ENCODE data around the gene LIMK1. TPM values are rescaled to one million over a fixed set of nuclear protein-coding genes. Genes with fewer than 3 reads are reported as not detected.

Gene LIMK1
- polyA plus RNA-seq, 2 of the 4 experiments (the other 2 are of a cell fraction), result 17.6 to 28.9 TPM

DNA sequence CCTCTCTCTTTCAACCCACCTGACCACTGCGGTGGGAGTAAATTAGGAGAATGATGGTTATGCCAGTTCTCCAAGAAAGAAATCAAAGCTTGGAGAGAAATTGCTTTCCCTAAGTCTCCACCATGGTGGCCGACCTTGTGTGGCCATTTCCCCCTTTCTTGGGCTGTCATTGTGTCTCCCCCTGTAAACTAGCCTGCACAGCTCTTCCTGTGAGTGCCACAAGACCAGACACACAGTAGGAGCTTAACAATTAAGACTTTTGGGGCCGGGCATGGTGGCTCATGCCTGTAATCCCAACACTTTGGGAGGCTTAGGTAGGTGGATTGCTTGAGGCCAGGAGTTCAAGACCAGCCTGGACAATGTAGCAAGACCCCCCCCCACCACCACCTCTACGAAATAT lies 18.9 kb upstream of the LIMK1 start:
- ChIA-PET CTCF (interaction anchor here (1.0 to 3.9 kb wide), 9 partner anchors 69 to 338 kb away, joined by 3 to 23 read pairs (median 7); no protein-coding TSS in a partner anchor), POLR2A (no interaction called here)
- 64% methylated on average over 4 of the region's 4 CpGs for WGBS (ENCODE audit: missing lambda C conversion rate)

DNA sequence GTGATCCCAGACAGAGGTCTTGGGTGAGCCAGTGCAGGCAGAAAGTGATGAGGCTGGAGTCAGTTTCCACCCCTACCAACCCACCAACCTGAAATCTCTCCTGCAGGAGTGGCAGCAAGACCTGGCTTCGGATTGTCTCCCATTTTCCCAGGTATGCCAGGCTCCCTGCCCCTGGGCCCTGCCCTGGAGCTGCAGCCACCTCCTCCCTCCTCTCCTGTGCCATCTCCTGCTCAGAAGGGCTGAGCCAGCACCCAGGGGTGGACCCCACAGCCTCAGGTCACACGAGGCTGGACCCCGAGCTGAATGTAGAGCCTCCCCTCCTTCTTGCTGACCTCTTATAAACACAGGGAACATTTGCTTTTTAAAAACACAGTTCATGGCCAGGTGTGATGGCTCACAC lies 17.0 kb upstream of the LIMK1 start:
- FAIRE-seq, result no peak
- Histone ChIP-seq H3K9me3 (no peaks in the 10 kb centered on the region), H3K4me3 (no peak overlapping the region), H3K27ac (no peak overlapping the region), H3K4me1 (peaks cover 10% of the 10 kb centered on the region), H3K4me2 (no peak overlapping the region)
- no peak for ATAC-seq
- DNase-seq (ENCODE audit: low read depth in 1 of 2, low spot score in 1 of 2), result no peak
- WGBS (ENCODE audit: missing lambda C conversion rate), result 79% methylated on average over 3 of the region's 3 CpGs
- TF ChIP-seq, protein P1, sequence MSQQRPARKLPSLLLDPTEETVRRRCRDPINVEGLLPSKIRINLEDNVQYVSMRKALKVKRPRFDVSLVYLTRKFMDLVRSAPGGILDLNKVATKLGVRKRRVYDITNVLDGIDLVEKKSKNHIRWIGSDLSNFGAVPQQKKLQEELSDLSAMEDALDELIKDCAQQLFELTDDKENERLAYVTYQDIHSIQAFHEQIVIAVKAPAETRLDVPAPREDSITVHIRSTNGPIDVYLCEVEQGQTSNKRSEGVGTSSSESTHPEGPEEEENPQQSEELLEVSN (IDR thresholded peaks at IDR 0.05; ENCODE audit: borderline replicate concordance, low read depth), result no peak
- no peak for TF ChIP-seq CHD2 (IDR thresholded peaks at IDR 0.05; ENCODE audit: low read length, partially characterized antibody)
- TF ChIP-seq SREBF2 (IDR thresholded peaks at IDR 0.05), result no peak
- TF ChIP-seq, protein P2, sequence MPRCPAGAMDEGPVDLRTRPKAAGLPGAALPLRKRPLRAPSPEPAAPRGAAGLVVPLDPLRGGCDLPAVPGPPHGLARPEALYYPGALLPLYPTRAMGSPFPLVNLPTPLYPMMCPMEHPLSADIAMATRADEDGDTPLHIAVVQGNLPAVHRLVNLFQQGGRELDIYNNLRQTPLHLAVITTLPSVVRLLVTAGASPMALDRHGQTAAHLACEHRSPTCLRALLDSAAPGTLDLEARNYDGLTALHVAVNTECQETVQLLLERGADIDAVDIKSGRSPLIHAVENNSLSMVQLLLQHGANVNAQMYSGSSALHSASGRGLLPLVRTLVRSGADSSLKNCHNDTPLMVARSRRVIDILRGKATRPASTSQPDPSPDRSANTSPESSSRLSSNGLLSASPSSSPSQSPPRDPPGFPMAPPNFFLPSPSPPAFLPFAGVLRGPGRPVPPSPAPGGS (IDR thresholded peaks at IDR 0.05), result no peak
- TF ChIP-seq KDM5A (IDR thresholded peaks at IDR 0.05), result no peak
- TF ChIP-seq HOXB5 (CRISPR knock-in tag; IDR thresholded peaks at IDR 0.05), result no peak
- TF ChIP-seq, protein P3, sequence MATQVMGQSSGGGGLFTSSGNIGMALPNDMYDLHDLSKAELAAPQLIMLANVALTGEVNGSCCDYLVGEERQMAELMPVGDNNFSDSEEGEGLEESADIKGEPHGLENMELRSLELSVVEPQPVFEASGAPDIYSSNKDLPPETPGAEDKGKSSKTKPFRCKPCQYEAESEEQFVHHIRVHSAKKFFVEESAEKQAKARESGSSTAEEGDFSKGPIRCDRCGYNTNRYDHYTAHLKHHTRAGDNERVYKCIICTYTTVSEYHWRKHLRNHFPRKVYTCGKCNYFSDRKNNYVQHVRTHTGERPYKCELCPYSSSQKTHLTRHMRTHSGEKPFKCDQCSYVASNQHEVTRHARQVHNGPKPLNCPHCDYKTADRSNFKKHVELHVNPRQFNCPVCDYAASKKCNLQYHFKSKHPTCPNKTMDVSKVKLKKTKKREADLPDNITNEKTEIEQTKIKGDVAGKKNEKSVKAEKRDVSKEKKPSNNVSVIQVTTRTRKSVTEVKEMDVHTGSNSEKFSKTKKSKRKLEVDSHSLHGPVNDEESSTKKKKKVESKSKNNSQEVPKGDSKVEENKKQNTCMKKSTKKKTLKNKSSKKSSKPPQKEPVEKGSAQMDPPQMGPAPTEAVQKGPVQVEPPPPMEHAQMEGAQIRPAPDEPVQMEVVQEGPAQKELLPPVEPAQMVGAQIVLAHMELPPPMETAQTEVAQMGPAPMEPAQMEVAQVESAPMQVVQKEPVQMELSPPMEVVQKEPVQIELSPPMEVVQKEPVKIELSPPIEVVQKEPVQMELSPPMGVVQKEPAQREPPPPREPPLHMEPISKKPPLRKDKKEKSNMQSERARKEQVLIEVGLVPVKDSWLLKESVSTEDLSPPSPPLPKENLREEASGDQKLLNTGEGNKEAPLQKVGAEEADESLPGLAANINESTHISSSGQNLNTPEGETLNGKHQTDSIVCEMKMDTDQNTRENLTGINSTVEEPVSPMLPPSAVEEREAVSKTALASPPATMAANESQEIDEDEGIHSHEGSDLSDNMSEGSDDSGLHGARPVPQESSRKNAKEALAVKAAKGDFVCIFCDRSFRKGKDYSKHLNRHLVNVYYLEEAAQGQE (IDR thresholded peaks at IDR 0.05), result no peak
- no peak for TF ChIP-seq ZFP36 (IDR thresholded peaks at IDR 0.05; ENCODE audit: borderline replicate concordance, partially characterized antibody)
- no peak for TF ChIP-seq GATA3 (IDR thresholded peaks at IDR 0.05; ENCODE audit: borderline replicate concordance)
- no peak for TF ChIP-seq RAD21 (conservative IDR thresholded peaks at IDR 0.05 in 1 of 2, IDR thresholded peaks at IDR 0.05 in 1 of 2)
- TF ChIP-seq, protein P4, sequence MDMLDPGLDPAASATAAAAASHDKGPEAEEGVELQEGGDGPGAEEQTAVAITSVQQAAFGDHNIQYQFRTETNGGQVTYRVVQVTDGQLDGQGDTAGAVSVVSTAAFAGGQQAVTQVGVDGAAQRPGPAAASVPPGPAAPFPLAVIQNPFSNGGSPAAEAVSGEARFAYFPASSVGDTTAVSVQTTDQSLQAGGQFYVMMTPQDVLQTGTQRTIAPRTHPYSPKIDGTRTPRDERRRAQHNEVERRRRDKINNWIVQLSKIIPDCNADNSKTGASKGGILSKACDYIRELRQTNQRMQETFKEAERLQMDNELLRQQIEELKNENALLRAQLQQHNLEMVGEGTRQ (IDR thresholded peaks at IDR 0.05), result no peak
- no peak for TF ChIP-seq MAZ (IDR thresholded peaks at IDR 0.05; ENCODE audit: borderline replicate concordance, low read depth, low read length)
- no peak for TF ChIP-seq POLR2AphosphoS2 (conservative IDR thresholded peaks at IDR 0.05; ENCODE audit: low read length)
- TF ChIP-seq ZC3H11A (IDR thresholded peaks at IDR 0.05), result no peak
- ChIA-PET POLR2A (no interaction called here), CTCF (interaction anchor here (1.0 to 5.5 kb wide), 9 partner anchors 13 to 335 kb away, joined by 3 to 45 read pairs (median 5); no protein-coding TSS in a partner anchor)

More for the DNA sequence above, 18.9 kb upstream of the LIMK1 start:
- no peaks in the 10 kb centered on the region for H3K9me3 ChIP-seq
- no peak overlapping the region for H3K27ac ChIP-seq
- DNase-seq (ENCODE audit: low read depth in 1 of 2, low spot score in 1 of 2), result no peak
- no peak for TF ChIP-seq CHD4 (IDR thresholded peaks at IDR 0.05; ENCODE audit: borderline replicate concordance)
- TF ChIP-seq NPAS2 (CRISPR knock-in tag; IDR thresholded peaks at IDR 0.05; ENCODE audit: borderline replicate concordance), result no peak
- TF ChIP-seq SREBF2 (IDR thresholded peaks at IDR 0.05), result no peak
- no peak for TF ChIP-seq PHF8 (IDR thresholded peaks at IDR 0.05; ENCODE audit: borderline replicate concordance, low read depth)
- TF ChIP-seq SMC3 (IDR thresholded peaks at IDR 0.05), result no peak
- no peak for TF ChIP-seq HEYL (CRISPR knock-in tag; IDR thresholded peaks at IDR 0.05)
- TF ChIP-seq FOXS1 (CRISPR knock-in tag; IDR thresholded peaks at IDR 0.05), result no peak
- TF ChIP-seq ZSCAN20 (CRISPR knock-in tag; IDR thresholded peaks at IDR 0.05), result no peak
- no peak for TF ChIP-seq CHD2 (IDR thresholded peaks at IDR 0.05; ENCODE audit: low read length, partially characterized antibody)
- TF ChIP-seq HDAC2 (IDR thresholded peaks at IDR 0.05), result no peak
- no peak for TF ChIP-seq KDM1A (IDR thresholded peaks at IDR 0.05; ENCODE audit: low read depth)
- TF ChIP-seq, protein P2 (IDR thresholded peaks at IDR 0.05), result no peak
- TF ChIP-seq FOSB (CRISPR knock-in tag; IDR thresholded peaks at IDR 0.05), result no peak
- TF ChIP-seq GATA3 (IDR thresholded peaks at IDR 0.05; ENCODE audit: borderline replicate concordance), result no peak
- no peak for TF ChIP-seq RARB (CRISPR knock-in tag; IDR thresholded peaks at IDR 0.05)
- TF ChIP-seq HOXB5 (CRISPR knock-in tag; IDR thresholded peaks at IDR 0.05), result no peak
- TF ChIP-seq, protein P5, sequence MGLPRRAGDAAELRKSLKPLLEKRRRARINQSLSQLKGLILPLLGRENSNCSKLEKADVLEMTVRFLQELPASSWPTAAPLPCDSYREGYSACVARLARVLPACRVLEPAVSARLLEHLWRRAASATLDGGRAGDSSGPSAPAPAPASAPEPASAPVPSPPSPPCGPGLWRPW (IDR thresholded peaks at IDR 0.05), result no peak
- TF ChIP-seq ZNF302 (CRISPR knock-in tag; IDR thresholded peaks at IDR 0.05), result no peak
- no peak for FAIRE-seq
- no peak overlapping the region for H3K4me2 ChIP-seq
- H3K4me3 ChIP-seq, result no peak overlapping the region
- H3K4me1 ChIP-seq, result peaks cover 21% of the 10 kb centered on the region
- no peak for ATAC-seq
